CD4-positive, alpha-beta T cell treated with Interleukin-10 for 1 hour (primary cell): ENCODE results near the gene KITLG.
"Not testable (repeated sequence)": the region's sequence is repeated elsewhere in the genome, so short reads cannot be mapped to it uniquely, and the experiment has no call there.

ENCODE experiments used
- DNase-seq: peaks from one replicate; pipeline ENCODE4 v3.0.0-alpha.2; 2020

KITLG gene

GRCh38 chr12:88575361-88575970 is 4.8 kb downstream of the KITLG start:
- DNase-seq, result no peak

GRCh38 chr12:88574278-88574677 is 6.0 kb downstream of the KITLG start:
- no peak for DNase-seq

DNA sequence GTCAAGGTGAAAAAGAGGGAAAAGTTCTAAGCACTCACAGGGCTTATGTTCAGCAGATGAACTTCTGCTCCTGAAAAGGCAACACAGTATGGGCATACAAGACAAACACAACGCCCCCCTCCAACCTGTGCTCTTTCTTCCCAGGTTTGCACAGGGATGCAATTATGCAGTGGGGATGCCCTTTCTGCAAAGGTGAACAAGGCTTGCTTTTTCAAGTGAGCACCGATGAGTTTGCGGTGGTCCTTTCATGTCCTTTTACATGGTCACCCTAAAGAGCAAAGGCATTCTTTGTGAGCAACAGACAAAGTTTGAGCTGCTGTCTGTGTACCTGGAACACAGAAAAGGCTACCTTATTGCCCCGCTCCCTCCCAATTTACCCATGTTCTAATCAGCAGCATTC is 6.7 kb downstream of the KITLG start:
- no peak for DNase-seq

DNA sequence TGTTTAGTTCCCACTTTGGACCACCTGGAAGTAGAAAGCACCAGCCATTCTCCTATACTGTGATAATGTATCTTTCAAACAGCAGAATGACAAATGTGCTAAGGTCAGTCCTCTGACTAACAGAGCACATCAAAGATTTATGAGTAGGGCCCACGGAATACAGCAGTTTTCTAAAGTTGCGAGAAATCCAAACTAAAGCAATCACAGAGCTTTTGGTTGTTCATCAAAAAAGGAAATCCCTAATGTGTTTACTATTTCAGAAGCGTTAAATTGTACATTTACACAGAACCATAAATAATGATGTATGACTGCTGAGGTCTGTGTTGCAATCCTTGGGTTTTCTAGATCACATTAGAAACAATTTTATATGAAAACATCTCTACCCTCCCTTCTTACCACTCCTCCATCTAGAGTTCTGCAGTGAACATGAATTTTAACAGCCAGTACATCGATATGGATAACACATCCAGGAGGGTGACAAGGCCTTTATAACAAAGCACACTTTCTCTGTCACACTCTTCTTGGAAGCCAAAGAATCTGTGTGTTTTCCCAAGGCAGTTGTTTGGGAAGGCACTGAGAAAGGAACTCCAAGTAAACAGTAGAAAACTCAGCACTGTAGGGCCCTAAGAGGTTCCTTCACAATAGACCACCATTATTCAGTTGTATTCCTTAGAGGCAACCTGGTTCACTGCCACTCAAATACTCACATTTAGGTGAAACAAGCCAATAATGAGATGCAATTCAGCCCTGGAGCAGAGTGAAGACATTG is 7.3 kb downstream of the KITLG start:
- no peak for DNase-seq

- DNase-seq, result no peak
Measured at GRCh38 chr12:88571543-88571942, 8.7 kb downstream of the KITLG start.

GRCh38 chr12:88570103-88570502 is 10.2 kb downstream of the KITLG start:
- DNase-seq, result no peak

- no peak for DNase-seq
Measured at GRCh38 chr12:88566430-88566829, 13.8 kb downstream of the KITLG start.

- no peak for DNase-seq
Measured at GRCh38 chr12:88562846-88563582, 17.3 kb downstream of the KITLG start.

- DNase-seq, result no peak
Measured at GRCh38 chr12:88562151-88562550, 18.1 kb downstream of the KITLG start.

- DNase-seq, result no peak
Measured at GRCh38 chr12:88559772-88560171, 20.5 kb downstream of the KITLG start.

DNA sequence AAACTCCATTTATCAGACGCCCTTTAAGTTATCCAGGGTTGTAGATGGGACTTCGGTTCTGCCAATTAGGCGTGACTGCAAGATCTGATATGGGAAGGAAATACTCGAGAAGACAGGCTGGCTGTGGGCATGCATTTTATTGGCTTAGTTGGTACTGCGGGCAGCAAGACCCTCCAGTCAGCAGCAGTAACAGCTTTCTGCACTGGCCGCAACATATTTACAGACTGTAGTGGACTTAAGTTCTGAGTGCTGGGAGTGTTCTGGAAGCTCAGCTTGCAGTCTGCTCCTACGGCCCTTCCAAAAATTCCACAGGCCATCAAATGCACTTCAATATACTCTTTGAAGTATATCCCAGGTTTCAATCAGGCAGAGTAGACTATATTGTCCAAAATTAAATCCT is 21.1 kb downstream of the KITLG start:
- no peak for DNase-seq

- no peak for DNase-seq
Measured at GRCh38 chr12:88558340-88558867, 21.9 kb downstream of the KITLG start.

DNA sequence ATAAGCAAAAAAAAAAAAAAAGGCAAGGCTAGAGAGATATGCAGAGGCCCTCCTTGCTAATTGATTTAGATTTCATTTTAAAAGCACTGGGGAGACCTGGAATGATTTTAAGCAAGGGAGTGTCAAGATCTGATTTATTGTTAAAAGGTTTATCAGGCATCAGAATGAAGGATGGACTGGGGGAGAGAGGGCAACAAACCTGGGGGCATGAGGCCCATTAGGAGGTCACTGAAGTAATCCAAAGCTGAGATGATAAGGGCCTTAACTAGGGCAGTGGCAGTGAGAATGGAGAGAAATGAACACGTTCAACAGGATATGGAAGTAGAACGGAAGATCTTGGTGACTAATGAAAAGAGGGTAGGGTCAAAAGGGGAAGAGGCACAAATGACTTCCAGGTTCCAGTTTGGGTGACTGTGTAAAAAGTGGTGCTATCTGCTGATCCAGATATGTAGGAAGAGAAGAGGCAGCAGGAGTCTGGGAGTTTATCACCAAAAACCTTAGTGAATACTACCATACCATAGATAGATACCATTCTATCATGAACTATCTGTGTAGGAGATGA is 24.0 kb downstream of the KITLG start:
- no peak for DNase-seq

DNA sequence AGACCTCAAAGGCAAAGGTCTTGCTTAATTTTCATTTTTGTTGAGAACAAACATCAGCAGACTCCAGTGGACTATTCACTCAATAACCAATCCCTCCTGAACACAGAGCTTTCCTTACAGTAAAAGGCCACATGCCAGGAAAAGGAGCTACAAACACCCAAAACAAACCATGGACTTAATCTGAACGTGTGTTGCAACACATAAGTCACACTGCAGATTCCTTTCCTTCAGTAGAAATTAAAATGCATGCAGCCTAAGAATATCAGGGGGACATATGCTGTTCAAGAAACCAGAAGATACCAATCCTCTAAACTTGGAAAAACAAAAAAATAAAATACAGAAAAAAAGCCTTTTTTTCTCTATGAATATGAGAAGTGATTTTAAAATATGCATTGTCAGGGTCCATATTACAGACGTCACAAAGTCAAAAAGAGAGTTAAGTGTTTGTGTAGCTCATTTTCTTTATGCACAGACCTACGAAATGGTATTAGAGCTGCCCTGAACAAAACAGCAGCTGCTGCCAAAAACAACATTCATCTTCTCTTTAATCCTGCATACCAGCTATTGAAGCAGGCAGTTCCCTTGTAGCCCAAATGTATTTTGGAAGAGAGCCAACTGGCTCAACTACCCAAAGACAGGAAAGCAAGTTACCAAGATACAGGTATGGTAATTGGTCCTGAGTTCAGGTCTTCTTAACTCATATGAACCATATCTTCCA is 26.2 kb downstream of the KITLG start:
- no peak for DNase-seq

- no peak for DNase-seq
Measured at GRCh38 chr12:88552610-88553079, 27.6 kb downstream of the KITLG start.

DNA sequence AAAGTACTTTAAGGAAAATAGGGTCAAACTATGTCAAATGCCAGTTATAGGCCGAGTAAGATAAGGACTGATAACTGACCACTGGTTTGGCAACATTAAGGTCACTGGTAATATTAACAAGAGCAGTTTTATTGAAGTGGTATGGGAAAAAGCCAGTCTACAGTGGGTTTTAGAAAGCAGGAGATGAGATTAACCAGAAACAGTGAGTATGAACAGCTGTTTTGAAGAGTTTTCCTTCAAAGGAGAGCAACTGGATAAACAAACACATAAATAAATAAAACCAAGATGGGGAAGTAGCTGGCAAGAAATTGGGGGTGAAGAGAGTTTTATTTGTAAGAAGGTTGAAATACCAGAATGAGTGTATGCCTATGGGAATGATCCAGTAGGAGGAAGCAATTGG is 30.3 kb downstream of the KITLG start:
- no peak for DNase-seq

DNA sequence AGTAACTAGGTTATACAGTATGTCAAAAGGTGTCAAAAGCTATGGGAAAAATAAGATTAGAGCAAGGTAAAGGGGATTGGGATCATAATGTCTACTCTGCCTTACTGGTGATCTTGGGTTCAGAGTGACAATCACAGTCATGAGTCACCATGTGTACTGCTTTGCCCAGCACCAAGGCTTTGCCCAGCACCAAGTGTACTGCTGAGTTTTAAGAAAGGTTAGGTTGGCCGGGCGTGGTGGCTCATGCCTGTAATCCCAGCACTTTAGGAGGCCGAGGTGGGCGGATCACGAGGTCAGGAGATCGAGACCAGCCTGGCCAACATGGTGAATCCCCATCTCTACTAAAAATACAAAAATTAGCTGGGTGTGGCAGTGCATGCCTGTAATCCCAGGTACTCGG is 32.3 kb downstream of the KITLG start:
- not testable (repeated sequence) for DNase-seq

- DNase-seq, result no peak
Measured at GRCh38 chr12:88546853-88547252, 33.4 kb downstream of the KITLG start.

GRCh38 chr12:88546226-88546625 is 34.0 kb downstream of the KITLG start:
- no peak for DNase-seq

- no peak for DNase-seq
Measured at GRCh38 chr12:88544991-88545980, 35.0 kb downstream of the KITLG start.

- DNase-seq, result no peak
Measured at GRCh38 chr12:88539893-88540292, 40.4 kb downstream of the KITLG start.
